GM12801 (cell line): Measurements from ENCODE around the gene CCDC27.

Experiments used
- TF ChIP-seq, protein P1 (sequence below): IDR thresholded peaks from one replicate; pipeline ENCODE4 v1.5.1; 2011; ENCODE audit warnings: control low read depth; ENCODE audit not compliant: insufficient read length; ENCODE audit errors: extremely low read depth

Gene CCDC27

DNA sequence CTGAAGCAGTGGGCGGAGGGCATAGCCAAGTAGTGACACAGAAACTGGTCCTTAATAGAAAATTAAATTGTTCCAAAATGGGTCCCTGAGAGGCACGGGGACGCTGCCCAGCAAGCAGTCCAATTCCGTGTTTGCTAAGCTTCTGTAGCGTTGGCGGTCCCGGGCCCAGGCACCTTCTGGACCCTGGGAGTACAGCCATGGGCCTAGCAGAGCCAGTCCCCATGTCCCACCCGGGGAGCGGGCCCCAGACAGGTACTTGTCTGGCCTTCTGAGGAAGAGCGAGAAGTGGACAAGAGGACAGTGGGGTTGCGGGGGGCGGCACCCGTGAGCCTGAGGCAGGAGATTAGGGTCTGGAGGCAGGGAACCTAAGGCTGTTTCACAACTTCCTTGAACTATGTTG, 11.5 kb upstream of the CCDC27 start:
- TF ChIP-seq, protein P1, sequence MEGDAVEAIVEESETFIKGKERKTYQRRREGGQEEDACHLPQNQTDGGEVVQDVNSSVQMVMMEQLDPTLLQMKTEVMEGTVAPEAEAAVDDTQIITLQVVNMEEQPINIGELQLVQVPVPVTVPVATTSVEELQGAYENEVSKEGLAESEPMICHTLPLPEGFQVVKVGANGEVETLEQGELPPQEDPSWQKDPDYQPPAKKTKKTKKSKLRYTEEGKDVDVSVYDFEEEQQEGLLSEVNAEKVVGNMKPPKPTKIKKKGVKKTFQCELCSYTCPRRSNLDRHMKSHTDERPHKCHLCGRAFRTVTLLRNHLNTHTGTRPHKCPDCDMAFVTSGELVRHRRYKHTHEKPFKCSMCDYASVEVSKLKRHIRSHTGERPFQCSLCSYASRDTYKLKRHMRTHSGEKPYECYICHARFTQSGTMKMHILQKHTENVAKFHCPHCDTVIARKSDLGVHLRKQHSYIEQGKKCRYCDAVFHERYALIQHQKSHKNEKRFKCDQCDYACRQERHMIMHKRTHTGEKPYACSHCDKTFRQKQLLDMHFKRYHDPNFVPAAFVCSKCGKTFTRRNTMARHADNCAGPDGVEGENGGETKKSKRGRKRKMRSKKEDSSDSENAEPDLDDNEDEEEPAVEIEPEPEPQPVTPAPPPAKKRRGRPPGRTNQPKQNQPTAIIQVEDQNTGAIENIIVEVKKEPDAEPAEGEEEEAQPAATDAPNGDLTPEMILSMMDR, result no peak

DNA sequence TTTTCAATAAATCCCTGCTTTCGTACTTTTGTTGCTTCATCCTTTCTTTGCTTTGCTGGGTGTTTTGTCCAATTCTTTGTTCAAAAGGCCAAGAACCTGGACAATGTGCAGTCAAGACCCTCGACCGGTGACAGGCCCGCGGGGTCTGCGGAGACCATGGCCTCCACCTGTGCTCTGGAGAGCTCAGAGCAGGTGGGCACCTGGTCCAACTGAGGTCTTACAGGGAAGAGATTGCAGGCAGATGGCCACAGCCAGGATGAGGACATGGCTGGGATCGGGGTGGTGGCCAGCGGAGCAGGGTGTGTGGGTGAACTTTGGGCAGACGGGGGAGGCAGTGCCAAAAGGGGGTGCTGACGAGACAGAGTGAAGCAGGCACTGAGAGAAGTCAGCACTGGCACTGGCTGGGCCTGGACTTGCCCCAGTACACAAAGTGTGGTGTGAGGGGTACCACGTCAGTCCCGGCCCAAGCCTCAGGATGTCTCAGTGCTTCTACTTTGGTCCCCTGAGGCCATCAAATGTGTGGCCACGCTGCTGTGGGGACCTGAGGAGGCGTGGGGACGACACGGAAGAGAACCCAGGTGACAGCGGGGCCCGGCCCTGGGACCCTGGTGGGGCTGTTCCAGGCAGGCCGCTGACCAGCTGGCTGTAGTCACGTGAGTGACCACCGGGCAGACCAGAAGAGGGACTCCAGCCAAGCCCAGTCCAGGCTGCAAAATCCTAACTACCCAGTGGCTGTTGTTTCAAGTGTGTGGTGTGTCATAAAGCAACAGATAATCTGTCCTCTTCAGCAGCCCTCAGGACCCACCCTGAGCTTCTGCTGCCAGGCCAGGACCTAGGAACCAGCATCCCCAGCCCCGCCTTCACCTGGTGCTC, 10.4 kb upstream of the CCDC27 start:
- TF ChIP-seq, protein P1, result no peak

DNA sequence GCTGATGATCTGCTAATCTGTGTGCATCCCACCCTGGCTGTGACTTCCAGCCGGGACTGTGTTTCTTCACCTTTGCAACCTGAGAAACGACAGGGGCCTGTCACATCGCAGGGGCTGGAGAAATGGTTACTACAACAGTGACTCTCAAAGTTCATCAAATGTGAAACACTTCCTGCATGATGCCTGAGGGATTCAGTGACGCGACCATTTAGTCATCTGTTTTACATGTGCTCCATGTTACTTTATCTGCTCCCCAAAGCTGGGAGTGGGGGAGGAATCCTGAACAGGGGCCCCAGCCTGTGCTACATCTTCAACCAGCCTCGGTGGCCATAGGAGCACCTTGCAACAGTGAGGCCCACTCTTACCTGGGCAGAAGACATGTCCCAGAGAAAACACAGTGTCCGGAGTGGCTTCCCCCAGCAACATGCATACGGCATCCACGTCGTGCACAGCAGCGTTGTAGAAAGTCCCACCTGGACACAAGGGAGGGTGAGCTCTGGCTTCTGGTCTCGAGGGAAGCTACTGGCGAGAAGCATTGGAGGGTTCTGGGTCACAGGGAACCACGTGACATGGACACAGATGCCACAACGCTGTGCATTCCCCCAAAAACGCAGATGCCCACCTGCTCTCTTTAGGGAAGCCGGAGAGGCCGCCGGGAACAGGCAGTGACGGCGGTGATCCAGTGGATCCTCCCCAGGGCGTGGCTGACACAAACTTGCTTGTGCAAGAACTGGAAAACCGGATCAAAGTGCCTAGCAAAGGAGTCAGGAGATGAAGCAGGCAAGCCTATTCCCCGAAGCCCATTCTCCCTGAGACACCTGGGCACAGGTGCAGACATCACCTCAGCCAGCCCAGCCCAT, 9.6 kb upstream of the CCDC27 start:
- TF ChIP-seq, protein P1, result no peak

DNA sequence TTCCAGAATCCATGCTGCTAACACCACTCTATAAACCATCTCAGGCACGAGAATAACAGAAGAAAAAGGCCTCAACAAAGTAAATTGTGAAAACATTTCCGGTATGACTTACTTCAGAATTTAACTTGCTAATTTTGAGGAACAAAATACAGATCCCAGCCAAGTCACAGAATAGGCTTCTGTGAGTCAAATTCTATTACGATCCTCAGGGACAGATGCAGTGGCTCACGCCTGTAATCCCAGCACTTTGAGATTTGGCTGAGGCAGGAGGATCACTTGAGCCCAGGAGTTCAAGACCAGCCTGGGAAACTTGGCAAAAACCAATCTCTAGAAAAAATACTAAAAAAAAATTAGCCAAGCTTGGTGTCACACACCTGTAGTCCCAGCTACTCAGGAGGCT, 8.8 kb upstream of the CCDC27 start:
- TF ChIP-seq, protein P1, result no peak

DNA sequence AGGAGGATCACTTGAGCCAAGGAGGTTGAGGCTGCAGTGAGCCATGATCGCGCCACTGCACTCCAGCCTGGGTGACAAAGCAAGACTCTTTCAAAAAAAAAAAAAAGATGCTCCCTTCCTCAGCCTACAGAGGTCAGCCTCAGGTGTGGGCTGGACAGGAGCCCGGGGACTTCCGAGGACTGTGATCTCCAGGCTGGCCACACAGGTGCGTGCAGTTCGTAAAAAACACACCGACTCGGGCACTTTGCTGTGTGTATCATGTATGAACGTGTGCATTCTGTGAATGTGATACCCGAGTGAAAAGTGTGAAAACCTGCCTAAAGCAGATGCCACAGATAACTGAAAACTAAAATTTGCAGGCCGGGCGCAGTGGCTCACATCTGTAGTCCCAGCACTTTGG, 8.4 kb upstream of the CCDC27 start:
- TF ChIP-seq, protein P1, result no peak

DNA sequence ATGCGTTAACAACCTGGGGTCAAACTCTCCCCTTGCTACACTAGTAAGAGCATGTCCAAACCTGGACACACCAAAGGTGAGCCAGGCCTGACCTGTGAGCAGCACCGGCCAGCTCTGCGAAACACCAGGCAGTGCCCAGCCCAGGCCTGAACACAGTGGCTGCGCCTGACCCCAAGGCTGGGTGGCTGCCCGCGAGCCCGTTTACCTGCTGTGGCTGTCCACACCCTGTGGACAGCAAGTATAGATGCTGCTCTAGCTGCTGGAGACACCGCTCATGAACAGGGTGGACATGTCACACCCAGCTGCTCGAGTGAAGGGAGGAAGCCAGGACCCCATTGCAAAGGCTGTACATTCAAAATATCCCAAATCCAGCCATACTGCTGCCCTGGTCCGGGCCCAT, 7.6 kb upstream of the CCDC27 start:
- TF ChIP-seq, protein P1, result no peak

DNA sequence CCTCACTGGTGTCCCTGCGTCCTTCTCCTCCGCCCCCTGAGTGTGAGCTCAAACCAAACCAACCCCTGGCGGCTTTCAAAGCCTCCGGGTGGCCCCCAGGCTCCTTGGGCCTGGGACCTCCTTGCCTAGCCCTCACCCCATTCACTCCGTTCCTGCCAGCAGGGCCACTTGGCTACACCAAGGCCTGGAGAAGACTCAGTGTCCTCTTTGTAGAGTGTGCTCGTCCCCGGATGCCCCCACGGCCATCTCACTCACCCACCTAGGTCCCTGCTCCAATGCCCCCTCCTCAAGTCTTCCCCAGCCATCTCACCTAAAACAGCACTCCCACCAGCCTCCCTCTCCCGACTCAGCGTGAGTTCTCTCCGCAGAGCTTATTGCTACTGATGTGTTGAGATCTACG, 7.2 kb upstream of the CCDC27 start:
- TF ChIP-seq, protein P1, result no peak
